ENCODE data around the gene LDB2.

LDB2 gene

DNA sequence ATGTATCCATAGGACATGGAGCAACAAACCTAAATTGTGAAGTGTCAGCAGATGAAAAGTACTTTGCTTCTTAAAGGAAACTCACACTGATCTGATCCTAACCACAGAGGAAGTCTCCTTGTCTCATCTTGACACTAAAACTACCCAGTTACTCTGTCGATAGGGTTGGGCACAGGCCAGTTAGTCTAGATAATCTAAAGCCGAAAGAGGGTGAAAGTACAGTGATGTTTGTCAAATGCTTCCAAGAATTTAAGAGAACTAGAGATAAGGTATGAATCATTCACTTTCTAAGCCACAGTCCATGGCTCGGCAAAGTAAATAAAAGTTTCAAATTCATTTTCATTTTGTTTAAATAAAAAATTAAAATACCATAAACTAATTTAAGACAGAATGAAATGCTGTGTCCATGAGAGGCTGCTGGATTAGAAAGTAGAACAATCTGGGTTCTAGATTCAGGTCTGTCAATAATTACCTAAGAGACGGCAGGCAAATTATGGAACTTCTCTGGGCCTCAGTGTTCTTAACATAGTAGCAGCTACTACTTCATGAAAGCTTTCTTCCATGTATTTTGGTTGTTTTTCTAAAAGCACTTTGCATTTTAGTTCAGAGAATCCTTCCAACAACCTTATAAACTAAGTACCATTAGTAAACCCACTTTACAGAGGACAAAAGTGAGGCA, 176.7 kb downstream of the LDB2 start:
- DNase-seq (ENCODE audit: low spot score), result no peak

DNA sequence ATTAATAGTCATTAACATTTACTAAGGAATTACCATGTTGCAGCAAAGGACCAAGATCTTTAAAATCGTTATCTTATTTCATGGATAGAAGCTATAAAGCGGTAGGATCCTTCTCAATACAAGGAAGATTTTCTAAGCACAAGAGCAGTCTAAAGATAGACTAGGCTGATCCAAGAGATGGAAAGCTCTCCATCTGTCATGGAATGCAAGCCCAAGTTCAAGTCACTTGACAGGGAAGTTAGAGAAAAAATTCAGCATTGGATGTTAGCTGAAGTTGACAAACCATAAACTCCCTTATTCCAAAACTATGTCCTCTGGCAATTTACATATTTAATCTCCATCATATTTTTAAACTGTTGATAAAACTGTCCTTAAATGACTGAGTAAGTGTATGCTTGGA, 177.7 kb downstream of the LDB2 start:
- DNase-seq (ENCODE audit: low spot score), result no peak

DNA sequence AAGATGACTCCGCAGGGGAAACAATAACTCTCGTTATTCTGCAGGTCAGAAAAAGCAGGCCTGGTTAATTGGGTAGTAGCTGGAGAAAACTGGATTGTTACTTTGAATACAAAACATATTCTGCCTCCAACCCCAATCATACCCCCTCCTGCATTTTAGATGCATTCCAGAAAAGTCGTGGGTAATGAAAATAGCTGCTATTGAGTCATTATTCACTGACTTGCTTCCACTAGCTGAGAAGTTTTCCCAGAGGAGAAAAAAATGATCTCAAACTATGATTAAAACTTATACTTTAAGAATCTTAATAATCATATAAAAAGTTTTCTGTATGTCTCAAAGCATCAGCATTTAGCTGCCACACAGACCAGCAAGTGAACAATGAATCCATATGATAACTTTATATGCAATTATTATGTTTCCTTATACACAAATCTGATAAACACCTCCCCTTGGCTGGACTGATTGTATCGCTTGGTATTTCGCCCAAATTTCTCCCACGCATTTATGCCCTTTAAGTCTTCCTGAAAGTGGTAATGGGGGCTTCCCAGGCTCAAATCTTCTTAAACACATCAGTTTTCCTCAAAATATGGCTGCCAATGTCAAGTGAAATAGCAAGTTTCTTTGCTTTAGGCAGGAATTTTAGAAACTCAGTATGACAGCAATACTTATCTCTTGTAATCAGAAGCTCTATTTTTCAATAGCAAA, 181.0 kb downstream of the LDB2 start:
- no peak for DNase-seq (ENCODE audit: low spot score)

DNA sequence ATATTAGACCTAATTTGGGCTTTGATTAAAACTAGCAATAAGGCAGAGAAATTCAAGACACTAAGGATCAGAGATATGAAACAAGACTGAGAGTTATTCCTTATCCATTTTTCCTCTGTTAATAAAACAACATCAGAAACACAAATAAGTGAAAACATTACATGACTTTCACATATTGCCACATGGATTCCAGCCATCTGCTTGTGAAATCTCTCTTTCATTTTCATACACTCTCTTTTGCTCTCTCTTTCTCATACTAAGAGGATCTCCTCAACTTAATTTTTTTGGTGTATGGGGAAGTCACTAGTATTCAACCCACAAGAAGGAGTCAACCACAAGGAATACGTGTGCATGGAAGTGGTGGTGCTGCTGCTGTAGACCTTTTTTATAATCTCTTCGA, 183.0 kb downstream of the LDB2 start:
- DNase-seq (ENCODE audit: low spot score), result no peak

DNA sequence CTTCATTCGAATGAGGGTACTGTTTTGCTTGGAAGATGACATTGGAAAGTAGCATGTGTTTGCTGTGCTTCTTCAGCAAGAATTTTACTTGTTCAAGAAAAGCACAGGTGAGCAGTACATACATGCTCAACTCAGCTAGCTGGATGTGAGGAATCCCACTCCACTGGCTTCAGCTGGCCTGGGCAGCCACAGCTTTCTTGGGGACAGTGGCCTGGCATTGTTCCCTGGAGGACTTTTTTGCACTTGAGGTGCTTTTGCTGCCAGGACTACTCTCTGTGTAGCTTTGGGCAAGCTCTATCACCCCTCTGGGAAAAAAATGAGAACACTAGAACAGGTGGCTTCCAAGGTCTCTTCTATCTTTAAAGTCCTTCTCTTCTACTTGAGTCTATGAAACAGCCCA, 184.3 kb downstream of the LDB2 start:
- DNase-seq (ENCODE audit: low spot score), result no peak

DNA sequence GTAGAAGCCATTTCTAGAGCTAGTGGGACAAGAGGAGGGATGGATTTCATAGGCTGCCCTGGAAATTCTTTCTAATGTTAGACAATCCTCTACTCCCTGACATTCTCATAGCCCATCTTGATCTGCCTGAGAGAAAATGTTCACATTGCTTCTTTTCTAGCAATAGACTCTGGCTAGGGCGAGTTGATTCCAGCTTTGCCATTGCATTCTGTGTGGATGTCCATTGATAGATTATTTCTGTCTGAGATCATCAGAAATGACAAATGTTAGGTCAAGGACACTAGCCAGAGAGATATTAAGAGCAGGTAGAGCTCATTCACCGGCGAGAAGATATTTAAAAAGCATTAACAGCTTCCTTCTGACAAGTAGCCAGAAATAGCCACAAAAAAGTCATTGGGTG, 184.7 kb downstream of the LDB2 start:
- no peak for DNase-seq (ENCODE audit: low spot score)

DNA sequence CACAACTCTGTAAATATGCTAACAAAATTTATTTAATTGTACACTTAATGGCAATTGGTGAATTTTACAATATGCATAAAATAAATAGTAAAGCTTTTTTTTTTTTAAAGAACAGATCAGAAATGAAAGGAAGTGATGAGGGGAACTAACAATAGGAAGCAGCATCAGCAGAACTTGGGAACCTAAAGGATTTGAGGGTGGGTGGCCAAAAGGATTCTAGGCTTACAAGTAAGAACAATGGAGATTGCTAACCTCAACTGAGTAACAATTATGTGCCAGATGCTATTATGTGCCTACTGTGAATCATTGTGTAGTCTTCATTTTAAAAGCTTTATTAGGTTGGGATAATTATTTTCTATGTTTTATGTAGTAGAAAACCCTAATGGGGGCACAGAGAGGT, 185.2 kb downstream of the LDB2 start:
- DNase-seq (ENCODE audit: low spot score), result no peak

DNA sequence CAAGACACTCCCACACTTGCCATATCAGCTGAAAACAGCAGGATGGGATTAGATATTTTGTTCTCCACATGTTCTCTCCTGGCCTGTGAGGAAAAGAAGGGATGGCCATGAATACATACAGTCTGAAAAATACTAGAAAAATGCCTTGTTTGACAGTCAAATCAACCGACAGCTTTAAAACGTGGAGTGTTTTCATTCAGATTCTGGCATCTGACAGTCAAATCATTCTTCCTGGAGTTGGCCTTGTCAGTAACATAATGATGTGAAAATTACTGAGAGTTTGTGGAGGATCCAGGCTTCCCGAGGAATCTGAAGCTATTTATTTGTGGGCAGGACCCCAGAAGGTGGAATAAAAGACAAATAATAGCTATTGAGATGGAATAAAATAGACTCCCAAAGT, 188.2 kb downstream of the LDB2 start:
- DNase-seq (ENCODE audit: low spot score), result no peak

DNA sequence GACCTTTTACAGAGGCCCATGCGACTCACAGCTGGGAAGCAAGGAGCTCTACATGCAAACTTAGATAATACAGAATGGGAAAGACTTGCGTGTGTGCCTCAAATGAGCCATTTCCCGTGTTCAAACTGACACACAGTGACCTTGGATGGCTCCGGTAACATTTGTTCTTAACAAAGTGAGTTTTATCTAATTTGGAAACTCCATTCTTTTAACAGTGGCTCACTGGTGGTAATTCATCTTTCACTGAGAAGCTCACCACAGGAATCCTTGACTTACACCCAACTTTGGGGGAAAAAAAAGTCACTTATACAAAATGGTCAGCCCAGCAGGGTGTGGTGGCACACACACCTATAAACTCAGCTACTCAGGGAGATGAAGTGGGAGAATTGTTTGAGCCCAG, 190.6 kb downstream of the LDB2 start:
- DNase-seq (ENCODE audit: low spot score), result no peak

DNA sequence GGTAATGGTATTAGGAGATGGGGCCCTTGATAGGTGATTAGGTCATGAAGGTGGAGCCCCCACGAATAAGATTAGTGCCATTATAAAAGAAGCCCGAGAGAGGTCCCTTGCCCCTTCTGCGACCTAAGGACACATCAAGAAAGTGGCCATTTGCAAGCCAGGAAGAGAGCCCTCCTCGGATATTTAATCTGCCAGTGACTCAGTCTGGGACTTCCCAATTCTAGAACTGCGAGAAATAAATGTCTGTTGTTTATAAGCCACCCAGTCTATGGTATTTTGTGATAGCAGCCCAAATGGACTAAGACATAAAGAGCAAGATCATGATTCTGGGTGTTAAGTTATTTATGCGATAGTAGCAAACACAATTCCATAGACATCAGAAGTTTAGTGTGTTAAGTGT, 192.2 kb downstream of the LDB2 start:
- no peak for DNase-seq (ENCODE audit: low spot score)

DNA sequence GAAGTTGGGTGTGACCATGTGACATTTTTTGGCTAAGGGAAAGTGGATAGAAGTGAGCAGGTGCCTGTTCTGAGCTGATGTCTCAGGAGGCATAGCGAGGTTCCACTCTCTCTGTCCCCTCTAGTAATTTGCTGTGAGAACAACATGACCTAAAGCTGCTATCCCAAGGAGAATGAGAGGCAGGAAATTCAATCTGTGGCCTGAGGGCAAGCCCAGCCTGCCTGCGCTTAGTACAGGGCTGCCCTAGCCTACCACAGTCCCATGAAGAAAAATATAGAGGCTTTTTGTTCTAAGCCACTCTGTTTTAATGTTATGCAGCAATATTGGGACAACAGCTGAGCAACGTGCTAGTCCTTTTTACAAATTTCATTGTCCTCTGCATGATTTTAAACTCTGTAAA, 193.1 kb downstream of the LDB2 start:
- no peak for DNase-seq (ENCODE audit: low spot score)

DNA sequence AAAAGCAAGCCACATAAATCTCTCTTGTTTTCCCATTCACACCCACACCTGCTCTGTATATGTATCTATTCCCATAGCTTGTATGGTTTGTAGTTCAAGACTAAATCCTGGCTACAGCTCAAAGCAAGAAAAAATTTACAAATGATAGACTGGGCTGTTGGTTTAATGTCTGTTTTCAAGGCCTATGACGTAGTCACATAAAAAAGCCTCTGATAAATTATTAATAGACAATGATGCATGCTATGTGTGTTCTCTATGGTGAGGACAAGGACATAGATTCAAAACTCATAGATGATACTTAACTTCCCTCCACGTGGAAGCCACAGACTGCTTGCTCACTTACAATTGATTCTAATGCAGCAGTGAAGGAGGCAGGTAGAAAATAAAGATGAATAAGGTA, 194.0 kb downstream of the LDB2 start:
- no peak for DNase-seq (ENCODE audit: low spot score)

DNA sequence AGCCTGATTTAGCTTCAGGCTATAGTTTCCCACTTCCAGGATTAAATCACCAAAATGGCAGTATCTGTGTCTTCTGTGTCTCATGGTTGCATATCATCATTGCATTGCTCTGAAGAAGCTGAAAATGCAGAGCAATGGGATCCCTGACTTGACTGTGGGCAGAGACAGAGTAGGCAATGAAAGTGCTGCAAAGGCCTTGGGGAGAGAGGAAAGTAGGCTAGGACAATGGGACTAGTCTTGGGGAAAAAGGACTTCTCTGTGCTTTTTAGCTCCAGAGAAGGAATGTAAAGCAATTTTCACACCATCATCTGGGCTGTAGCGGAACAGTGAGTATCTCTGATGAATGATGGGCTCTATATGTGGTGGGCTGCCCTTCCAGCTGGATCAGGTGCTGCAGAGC, 202.5 kb downstream of the LDB2 start:
- DNase-seq (ENCODE audit: low spot score), result no peak

DNA sequence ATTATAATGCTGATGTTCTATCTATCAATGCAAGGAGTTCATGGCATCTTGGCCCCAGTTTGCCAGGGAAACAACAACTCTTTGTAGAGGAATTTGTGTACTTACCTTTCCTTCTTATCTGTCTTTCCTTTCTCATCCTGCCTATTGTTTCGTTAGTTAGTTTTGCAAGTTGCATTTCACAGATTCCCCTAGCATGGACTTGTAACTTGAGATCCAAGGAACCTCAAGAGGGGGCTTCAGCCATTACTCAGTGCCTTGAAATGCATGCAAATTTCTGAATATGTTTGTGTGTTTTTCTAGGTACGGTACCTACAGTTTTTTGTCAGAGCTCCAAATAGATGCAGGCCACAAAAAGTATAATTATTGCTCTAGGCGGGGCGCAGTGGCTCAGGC, 203.6 kb downstream of the LDB2 start:
- DNase-seq (ENCODE audit: low spot score), result no peak

DNA sequence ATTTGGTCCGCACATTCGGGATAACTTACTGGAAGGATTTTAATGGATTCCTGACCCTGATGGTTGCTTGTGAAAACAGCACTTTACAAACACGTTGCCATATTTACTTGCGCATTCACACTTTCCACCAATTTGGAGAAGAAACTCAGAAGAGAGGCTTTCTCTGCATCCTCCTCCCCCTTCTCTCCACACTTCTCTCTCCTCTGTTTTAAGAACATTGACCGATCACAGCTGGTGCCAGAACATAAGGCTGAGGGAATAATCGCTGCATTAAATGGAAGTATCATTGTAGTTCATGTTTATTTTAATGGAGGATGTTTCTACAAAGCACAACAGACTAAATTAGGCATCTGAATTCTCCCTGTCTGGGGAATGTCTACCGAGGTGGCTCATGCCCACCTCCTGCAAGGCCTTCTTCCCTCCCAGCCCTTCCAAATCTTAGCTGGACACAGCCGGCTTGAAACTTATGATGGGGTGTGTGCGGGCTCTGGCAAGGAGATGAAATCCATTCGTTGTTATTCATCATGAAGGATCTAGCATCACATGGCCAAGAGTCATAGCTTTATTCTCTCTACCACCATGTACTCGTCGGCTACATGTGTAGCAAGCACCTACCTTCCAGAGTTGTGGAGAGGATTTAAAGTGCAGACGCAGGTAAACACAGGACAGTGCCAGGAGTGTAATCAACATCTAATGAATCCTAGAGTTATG, 204.1 kb downstream of the LDB2 start:
- DNase-seq (ENCODE audit: low spot score), result no peak

DNA sequence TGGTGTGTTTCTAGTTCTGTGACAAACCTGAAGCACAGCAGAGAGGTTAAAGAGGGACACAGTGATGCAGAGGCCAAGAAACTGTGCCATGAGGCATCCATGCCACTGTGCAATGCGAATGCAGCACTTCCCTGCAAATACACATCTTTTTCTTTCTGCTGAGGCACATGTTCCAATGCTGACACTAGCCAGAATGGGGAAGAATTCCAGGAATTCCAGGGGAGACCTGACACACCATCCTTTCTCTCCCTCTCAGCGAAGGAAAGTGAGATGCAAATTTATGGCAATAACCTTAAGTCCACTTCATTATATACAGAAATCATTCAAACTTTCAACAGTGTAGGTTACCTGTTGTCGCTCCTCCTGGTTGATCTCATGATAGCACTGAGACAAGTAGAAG, 204.8 kb downstream of the LDB2 start:
- no peak for DNase-seq (ENCODE audit: low spot score)

DNA sequence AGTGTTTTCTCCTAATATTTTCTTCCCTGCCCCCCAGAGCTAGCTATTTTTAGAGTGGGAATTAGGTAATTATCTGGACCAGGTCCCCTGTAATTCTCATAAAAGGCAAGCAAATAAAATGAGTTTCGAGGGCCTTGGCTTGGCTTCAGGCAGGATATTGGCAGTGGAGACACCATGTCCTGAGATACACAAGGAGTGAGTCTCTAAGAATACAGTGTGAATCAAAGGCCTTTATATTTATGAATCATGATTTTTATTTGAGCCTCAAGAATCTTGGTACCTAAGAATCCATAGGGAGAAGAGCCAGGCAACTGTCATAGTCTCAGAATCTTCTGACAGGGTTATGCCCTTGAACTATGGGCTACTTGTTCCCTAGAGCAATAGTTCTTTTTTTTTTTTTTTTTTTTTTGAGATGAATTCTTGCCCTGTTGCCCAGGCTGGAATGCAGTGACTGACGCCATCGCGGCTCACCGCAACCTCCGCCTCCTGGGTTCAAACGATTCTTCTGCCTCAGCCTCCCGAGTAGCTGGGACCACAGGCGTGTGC, 205.4 kb downstream of the LDB2 start:
- DNase-seq (ENCODE audit: low spot score), result no peak

DNA sequence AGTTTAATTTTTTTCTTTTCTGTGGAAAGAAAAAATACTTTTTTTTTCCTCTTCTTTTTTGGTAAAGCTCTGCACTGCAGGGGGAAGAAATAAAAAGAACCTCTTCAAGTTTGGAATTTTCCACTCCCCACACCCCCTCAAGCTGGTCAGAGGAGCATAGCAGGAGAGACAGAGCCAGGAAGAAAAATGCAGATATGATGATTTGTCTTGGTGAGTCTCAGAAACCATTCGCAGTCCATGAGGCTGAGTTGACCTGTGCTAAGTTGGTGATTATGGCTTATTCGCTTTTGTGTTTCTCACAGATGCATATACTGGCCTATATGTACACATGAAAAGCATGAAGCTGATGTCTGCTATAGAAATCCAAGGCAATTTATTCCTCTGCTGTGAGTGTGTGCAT, 205.9 kb downstream of the LDB2 start:
- DNase-seq (ENCODE audit: low spot score), result no peak

DNA sequence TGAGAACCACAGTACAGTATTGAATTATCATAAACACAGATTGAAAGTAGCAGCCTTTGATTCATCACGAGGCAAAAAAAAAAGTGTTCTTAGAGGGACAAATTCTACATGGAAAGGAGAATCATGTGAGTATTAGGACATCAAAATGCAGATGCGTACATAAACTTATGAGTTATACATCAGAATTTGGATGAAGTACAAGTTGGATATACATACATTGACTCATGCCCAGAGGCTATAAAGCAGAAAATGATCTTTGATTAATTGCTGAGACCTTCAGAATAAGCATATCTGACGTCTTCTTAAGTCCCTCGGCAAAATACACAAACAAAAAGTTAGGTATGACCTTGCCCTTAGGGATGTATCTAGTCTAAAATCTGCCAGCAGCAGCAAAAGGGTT, 206.4 kb downstream of the LDB2 start:
- no peak for DNase-seq (ENCODE audit: low spot score)

DNA sequence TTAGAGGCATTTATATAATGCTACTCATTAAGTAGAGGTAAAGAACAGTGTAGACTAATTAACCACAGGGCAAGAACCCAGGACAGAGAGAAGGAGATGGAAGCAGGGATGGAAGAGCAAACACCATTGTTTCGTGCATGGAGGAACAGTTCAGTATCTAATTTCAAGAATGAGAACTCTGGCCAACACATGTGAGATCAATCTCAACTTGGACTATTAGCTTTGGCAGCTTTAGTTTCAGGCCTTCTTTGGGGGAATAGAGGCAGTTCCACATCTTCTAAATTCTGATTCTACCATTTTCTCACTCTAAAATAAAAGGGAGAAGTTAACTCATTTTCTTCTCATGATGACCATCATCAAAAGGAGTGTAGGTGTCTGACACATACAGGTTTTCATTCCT, 207.0 kb downstream of the LDB2 start:
- DNase-seq (ENCODE audit: low spot score), result no peak

DNA sequence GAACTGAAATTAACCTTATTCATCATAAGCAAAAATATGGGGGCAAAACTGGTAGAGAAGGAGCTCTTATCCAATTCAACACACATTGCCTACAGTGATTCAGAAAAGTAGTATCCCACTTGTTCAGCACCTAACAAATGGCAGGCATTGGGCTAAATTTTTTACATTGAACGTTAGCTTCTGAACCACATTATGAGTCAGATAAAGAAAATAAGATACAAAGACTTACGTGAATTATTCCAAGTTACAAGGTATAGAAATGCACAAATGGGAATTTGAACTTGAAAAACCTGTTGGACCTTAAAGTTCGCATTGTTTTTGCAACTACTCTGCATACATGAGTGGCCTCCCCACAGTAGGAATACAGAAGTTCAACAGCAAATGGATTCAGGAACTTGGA, 210.6 kb downstream of the LDB2 start:
- no peak for DNase-seq (ENCODE audit: low spot score)

DNA sequence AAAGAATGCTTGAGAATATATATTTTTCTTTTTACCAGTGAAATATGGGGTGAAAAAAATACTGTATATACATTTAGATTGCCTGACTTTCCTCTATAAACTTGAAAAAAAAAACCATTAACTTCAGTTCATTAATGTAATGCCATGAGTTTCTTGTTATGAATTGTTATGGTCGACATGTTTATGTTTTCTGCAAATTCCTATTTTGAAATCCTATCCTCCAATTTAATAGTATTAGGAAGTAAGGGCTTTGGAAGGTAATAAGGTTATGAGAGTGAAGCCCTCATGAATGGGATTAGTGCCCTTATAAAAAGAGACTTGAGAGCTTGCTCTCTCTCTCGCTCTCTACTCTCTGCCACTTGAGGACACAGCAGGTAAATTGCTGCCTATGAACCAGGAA, 211.4 kb downstream of the LDB2 start:
- no peak for DNase-seq (ENCODE audit: low spot score)

DNA sequence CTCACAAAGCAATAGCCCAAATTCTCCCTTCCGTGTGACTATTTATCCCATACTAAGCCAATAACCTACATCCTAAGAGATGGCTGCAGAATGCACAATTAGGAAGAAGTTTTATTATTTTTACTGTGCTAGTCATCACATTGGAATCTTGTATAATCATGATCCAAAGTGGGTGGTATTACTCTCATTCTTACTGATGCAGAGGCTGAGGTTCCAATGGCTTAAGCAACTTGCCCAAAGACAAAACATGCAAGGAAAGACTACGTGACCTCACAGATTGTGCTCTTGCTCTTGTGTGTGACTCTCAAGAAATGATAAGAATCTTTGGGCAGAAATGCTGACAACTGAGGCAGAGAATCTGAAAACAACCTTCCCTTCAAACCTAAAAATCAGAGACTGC, 212.2 kb downstream of the LDB2 start:
- no peak for DNase-seq (ENCODE audit: low spot score)

All from RKO (cell line).